ENCODE data around the gene CCDC78. TPM values are rescaled to one million over a fixed set of nuclear protein-coding genes. Genes with fewer than 3 reads are reported as not detected.
A peak's percentile ranks its signal among the peaks of the same experiment; 100 is the strongest.

The CCDC78 gene
- total and polyA plus RNA-seq, 2 of the 4 experiments (the other 2 are of a cell fraction), result 0.54 to 4.6 TPM

- H3K9me1 ChIP-seq (ENCODE audit: insufficient read depth, low read length), result peaks cover 13% of the 10 kb centered on the region
- POLR2A ChIA-PET (ENCODE audit: unreplicated experiment), result interaction anchor here (0.5 kb wide), 1 partner anchor 102 kb away, joined by 4 read pairs; the partner anchor contains the start of gene RPUSD1
- H3K14ac ChIP-seq (replicated peaks; ENCODE audit: low read depth, low read length), result no peak overlapping the region
- H2BK5ac ChIP-seq (ENCODE audit: low read depth, low read length, poor library complexity, severe bottlenecking), result no peak overlapping the region
- CTCF ChIA-PET, result no interaction called here
- no peak overlapping the region for H2BK120ac ChIP-seq (ENCODE audit: low read depth, low read length)
- no peak overlapping the region for H3K4ac ChIP-seq (ENCODE audit: low read depth, low read length)
- no peak overlapping the region for H4K91ac ChIP-seq (ENCODE audit: insufficient read depth, low read depth, low read length)
- H3K9me3 ChIP-seq (ENCODE audit: control insufficient read depth, insufficient read depth, low read length), result no peaks in the 10 kb centered on the region
- H2BK20ac ChIP-seq (ENCODE audit: low read depth, low read length), result no peak overlapping the region
- H3K27ac ChIP-seq (ENCODE audit: insufficient read depth, low read length), result no peak overlapping the region
- no peak overlapping the region for H3K9ac ChIP-seq (ENCODE audit: low read depth, low read length)
- H2BK15ac ChIP-seq (ENCODE audit: low read depth, low read length), result no peak overlapping the region
- TF ChIP-seq USF2 (IDR thresholded peaks at IDR 0.05; ENCODE audit: low read depth, low read length) (no peak), CTCF (conservative IDR thresholded peaks at IDR 0.05; ENCODE audit: low read depth, low read length) (peak; percentile 35; the same call in 1 of the 2 replicates), RFX5 (IDR thresholded peaks at IDR 0.05; ENCODE audit: low read depth, low read length) (no peak)
- H3K56ac ChIP-seq (ENCODE audit: extremely low read depth, insufficient read depth, low read length), result no peak overlapping the region
- peaks cover 29% of the 10 kb centered on the region for H3K4me1 ChIP-seq (ENCODE audit: control insufficient read depth, insufficient read depth, low read length)
- H3K79me1 ChIP-seq (ENCODE audit: low read depth in 1 of 2, low read length in 2 of 2), result peaks cover 19 to 61% of the 10 kb centered on the region in 2 experiments
- H2AK5ac ChIP-seq (ENCODE audit: low read depth, low read length), result no peak overlapping the region
- peak overlapping the region; percentile 16 for H2AK9ac ChIP-seq (replicated peaks; ENCODE audit: low read depth, low read length, poor library complexity)
- no peak overlapping the region for H3K4me3 ChIP-seq (ENCODE audit: insufficient read depth, low read depth, low read length)
- no peak overlapping the region for H3K4me2 ChIP-seq (ENCODE audit: low read depth, low read length)
- peaks cover 41% of the 10 kb centered on the region for H3K36me3 ChIP-seq (ENCODE audit: control insufficient read depth, insufficient read depth, low read length)
- peak; percentile 13 for DNase-seq
- H3K23ac ChIP-seq (ENCODE audit: low read depth, low read length), result no peak overlapping the region
- no peak overlapping the region for H2AFZ ChIP-seq (replicated peaks; ENCODE audit: low read length, poor library complexity)
- dilution Hi-C loops (cut with HindIII; ENCODE audit: low sequenced_read_pairs, unreplicated experiment), result no loop called here
- BruUV-seq (replicated peaks), result no TSS peak
- no peak overlapping the region for H3K18ac ChIP-seq (ENCODE audit: low read depth, low read length)
- H3K27me3 ChIP-seq (ENCODE audit: control insufficient read depth, insufficient read depth, low read length), result no peaks in the 10 kb centered on the region
- in situ Hi-C loops (cut with MboI; ENCODE audit: low sequenced_read_pairs), result no loop called here
- no peak overlapping the region for H4K8ac ChIP-seq (ENCODE audit: low read depth in 2 of 2, low read length in 2 of 2)
- WGBS, 2 experiments (ENCODE audit: extremely low coverage in 2 of 2, insufficient read length in 1 of 2), result 94% methylated on average over 3 of the region's 10 CpGs; no CpG with 5 or more reads in 1 of the 2 experiments
- peaks cover 24% of the 10 kb centered on the region for H4K20me1 ChIP-seq (ENCODE audit: insufficient read depth, low read length)
- intact Hi-C loops (cut with micrococcal nuclease), result no loop called here
- H4K5ac ChIP-seq (ENCODE audit: low read depth, low read length), result no peak overlapping the region
- ATAC-seq (ENCODE audit: low read depth), result no peak
Observed at GRCh38 chr16:685967-686366, 40.3 kb downstream of the CCDC78 start.

Data from IMR-90 (cell line).